LNCaP clone FGC (cell line): ENCODE measurements around the gene PTTG2.
"Not testable (repeated sequence)": the region's sequence is repeated elsewhere in the genome, so short reads cannot be mapped to it uniquely, and the experiment has no call there.

Experiments used
- DNase-seq: peaks from one replicate; pipeline ENCODE4 v3.0.0-alpha.2; 2011; ENCODE audit warnings: low read depth
- H3K4me3 ChIP-seq: 2 replicates; pipeline ENCODE4 v1.5.1; 2011; ENCODE audit warnings: mild to moderate bottlenecking, low read depth, low read length, control low read depth
- TF ChIP-seq, protein P1 (sequence below): IDR thresholded peaks from 2 replicates; pipeline ENCODE4 v1.5.1; 2012; ENCODE audit warnings: mild to moderate bottlenecking; ENCODE audit not compliant: control insufficient read depth, insufficient read depth; ENCODE audit errors: extremely low read depth

PTTG2 gene

DNA sequence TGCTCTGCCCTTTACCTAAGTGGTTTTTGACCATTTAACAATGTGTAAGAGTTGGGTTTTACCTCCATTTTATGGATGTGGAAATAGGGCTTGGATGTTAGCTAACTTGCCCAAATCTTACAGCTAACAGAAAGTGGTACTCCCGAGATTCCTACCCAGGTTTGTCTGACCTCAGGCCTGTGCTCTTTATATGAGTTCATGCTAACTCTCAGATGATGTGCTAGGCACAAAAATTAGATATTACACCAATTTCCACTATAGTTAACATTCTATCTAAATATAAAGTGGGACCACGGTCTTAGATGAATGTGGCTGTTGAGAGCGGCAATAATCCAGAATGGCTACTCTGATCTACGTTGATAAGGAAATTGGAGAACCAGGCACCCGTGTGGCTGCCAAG lies at the start of gene PTTG2:
Gene PTTG2 (plus strand): TSS at position 301 of the 400 bp plus-strand sequence. CDS start 37 bp downstream, at position 338.
- no peak for DNase-seq
- TF ChIP-seq, protein P1, sequence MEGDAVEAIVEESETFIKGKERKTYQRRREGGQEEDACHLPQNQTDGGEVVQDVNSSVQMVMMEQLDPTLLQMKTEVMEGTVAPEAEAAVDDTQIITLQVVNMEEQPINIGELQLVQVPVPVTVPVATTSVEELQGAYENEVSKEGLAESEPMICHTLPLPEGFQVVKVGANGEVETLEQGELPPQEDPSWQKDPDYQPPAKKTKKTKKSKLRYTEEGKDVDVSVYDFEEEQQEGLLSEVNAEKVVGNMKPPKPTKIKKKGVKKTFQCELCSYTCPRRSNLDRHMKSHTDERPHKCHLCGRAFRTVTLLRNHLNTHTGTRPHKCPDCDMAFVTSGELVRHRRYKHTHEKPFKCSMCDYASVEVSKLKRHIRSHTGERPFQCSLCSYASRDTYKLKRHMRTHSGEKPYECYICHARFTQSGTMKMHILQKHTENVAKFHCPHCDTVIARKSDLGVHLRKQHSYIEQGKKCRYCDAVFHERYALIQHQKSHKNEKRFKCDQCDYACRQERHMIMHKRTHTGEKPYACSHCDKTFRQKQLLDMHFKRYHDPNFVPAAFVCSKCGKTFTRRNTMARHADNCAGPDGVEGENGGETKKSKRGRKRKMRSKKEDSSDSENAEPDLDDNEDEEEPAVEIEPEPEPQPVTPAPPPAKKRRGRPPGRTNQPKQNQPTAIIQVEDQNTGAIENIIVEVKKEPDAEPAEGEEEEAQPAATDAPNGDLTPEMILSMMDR = no peak
- H3K4me3 ChIP-seq = no peak within 1 kb of the TSS

DNA sequence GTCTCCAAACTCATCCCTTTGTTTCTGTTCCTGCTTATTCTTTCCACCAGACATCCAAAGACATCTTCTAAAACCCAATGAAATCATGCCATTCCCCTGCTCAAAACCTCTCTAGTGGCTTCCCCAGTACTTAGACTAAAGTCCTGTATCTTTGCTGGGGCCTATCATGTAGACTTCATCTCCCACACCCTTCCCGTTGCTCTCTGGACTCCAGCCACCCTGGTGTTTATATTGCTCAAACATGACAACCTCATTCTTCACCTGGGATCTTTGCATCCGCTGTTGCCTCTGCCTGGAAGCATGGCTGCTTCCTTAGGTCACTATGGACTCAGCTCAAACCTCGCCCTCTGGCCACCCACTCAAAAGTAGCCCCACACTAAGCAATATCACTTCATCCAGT lies 45.7 kb upstream of the PTTG2 start:
- DNase-seq = no peak
- H3K4me3 ChIP-seq = no peak overlapping the region
- TF ChIP-seq, protein P1 = no peak

DNA sequence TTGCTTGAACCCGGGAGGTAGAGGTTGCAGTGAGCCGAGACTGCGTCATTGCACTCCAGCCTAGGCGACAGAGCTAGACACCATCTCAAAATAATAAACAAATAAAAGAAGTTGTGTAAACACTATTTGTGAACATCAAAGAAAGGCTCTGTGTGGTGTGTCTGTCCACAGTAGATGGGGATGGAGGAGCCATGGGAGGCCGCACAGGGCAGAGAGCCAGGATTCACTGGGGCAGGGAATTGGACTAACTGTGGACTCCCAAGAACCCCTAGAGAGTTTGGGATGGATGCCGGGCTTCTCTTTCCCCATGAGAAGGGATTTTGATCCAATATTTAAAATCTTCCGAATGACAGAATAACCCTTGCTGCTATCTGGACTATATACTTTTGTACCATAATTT lies 42.8 kb upstream of the PTTG2 start:
- H3K4me3 ChIP-seq = no peak overlapping the region
- DNase-seq = no peak
- TF ChIP-seq, protein P1 = no peak

DNA sequence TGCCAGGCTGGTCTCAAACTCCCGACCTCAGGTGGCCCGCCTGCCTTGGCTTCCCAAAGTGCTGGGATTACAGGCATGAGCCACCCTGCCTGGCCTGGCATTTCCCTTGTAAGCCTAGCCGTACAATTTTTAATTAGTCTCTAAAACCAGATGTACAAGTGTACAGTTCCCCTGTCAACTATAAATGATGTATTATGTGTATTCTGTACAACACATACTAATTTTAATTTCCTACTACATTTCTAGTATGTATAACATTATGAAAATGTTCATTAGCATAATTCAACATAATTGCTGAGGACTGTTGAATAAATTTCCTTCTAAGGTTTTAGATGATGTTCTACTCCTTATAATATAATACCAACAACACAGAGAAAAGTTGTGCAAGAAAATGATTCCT lies 41.5 kb upstream of the PTTG2 start:
- TF ChIP-seq, protein P1 = no peak
- no peak for DNase-seq
- H3K4me3 ChIP-seq = no peak overlapping the region

DNA sequence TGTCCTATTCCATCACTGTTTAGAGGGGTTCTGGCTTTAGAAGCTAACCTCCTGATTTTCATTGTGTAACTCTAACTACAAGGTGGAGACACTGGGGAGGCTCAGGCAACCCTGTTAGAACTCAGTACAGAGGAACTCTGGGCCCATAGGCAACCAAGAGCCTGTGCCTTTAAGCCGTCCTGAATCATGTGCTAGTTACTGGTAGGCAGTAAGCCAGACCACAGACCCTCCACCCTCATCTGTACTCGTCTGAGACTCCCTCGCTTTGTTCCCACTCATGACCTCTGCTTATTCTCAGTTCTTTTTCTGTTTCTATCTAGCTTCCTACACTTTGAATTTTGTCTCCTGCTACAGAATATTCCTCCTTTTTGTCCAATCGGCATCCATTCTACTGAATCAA lies 37.9 kb upstream of the PTTG2 start:
- TF ChIP-seq, protein P1 = no peak
- DNase-seq = no peak
- no peak overlapping the region for H3K4me3 ChIP-seq

DNA sequence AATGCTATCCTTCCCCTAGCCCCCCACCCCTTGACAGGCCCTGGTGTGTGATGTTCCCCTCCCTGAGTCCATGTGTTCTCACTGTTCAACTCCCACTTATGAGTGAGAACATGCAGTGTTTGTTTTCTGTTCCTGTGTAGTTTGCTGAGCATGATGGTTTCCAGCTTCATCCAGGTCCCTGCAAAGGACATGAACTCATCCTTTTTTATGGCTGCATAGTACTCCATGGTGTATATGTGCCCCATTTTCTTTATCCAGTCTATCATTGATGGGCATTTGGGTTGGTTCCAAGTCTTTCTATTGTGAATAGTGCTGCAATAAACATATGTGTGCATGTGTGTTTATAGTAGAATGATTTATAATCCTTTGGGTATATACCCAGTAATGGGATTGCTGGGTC lies 37.1 kb upstream of the PTTG2 start:
- not testable (repeated sequence) for DNase-seq, H3K4me3 ChIP-seq

DNA sequence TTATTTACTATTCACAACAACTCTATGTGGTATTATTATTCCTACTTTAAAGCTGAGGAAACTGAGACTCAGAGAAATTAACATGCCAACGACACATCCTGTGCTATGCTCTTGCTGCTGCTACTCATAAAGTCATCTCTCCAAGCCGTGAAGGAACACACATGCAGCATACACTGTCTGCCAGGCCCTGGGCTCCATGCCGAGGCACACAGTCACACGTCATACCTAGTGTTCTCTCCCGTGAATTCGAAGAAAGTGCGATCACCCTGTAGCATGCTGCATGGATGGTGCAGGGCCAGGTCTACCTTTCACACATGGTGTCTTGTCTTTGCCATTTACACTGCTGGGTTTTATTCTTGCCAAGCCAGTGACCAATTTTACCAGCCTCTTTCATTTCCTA lies 35.3 kb upstream of the PTTG2 start:
- H3K4me3 ChIP-seq = no peak overlapping the region

More for the DNA sequence above, 35.3 kb upstream of the PTTG2 start:
- TF ChIP-seq, protein P1 = no peak
- DNase-seq = no peak
